ENCODE data around the gene ATRNL1.
"Not testable (repeated sequence)": the region's sequence is repeated elsewhere in the genome, so short reads cannot be mapped to it uniquely, and the experiment has no call there.

The ATRNL1 gene

DNA sequence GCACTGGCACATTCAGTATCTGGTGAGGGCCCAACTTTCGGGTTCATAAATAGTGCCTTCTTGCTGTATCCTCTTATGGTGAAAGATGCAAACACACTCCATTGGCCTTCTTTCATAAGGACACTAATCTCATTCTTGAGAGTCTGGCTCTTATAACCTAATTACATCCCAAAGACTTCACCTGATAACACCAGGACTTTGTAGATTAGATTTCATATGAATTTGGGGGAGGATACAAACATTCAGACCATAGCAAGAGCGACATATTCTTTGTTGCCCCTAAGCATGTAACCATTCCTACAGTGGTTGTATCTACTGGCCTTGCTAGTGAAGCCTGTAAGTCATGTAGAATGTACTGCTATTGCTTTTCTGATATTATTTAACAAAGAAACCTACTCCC is 654.6 kb downstream of the ATRNL1 start:
- no peak for DNase-seq (ENCODE audit: low read depth, low spot score)

DNA sequence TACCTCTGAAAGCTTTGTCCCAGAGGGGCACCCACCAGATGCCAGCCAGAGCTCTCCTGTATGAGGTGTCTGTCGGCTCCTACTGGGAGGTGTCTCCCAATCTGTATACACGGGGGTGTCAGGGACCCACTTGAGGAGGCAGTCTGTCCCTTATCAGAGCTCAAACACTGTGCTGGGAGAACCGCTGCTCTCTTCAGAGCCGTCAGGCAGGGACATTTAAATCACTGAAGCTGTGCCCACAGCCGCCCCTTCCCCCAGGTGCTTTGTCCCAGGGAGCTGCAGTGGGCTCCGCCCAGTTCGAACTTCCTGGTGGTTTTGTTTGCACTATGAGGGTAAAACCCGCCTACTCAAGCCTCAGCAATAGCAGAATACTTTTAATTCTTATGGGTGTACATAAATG is 665.3 kb downstream of the ATRNL1 start:
- not testable (repeated sequence) for DNase-seq (ENCODE audit: low read depth, low spot score)

DNA sequence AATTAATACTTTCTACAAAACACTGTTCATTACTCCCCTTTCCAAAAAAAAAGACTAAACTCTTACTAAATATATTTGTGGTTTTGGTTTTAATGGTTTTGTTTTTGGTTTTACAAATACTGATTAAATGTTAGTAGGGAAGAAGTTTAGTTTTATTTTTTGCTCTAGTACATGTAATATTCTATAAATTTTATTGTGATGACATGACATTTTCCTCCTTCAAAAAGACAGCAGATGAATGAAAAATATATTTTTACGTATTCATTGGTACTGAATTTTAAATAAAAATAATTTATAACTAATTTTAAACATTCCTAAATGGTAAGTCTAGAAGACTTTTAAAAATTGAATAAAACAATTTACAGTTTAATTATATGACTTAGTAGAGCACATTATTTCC is 667.0 kb downstream of the ATRNL1 start:
- no peak for DNase-seq (ENCODE audit: low read depth, low spot score)

DNA sequence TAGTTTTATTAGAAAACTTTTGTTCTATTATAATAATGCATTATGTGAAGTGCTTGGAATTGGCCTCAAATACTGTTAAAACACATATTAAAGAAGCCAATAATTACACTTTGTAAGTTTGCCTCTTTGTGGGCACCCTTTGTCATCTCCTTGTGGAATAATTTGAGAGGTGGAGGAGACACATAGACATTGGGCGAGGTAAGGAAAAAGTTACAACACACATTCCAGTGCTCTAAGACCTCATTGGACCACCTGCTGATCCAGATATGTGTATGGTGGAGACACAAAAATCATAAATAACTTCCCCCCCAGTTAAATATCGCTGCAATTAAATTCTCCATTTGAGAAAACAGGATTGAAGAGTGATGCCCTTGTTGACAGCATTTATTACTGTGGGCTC is 668.0 kb downstream of the ATRNL1 start:
- peak; percentile 6 for DNase-seq (ENCODE audit: low read depth, low spot score)

DNA sequence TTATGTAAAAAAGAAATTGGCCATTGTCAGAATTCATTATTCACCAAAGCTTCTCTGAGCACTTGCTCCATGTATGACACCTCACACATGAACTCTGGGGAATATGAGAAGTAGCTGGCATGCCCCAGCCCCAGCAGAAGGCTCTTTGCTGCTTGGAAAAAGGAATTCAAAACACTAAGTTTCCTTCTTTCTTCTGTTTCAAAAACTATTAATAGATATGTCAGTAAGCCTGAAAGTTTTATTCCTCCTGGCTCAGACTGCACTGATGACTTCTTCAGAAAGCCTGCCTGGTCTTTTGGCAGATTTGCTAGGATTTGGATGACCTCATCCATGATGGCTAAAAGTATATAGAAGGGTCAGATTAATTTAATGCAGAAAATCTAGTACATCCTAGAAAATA is 668.9 kb downstream of the ATRNL1 start:
- DNase-seq (ENCODE audit: low read depth, low spot score): no peak

DNA sequence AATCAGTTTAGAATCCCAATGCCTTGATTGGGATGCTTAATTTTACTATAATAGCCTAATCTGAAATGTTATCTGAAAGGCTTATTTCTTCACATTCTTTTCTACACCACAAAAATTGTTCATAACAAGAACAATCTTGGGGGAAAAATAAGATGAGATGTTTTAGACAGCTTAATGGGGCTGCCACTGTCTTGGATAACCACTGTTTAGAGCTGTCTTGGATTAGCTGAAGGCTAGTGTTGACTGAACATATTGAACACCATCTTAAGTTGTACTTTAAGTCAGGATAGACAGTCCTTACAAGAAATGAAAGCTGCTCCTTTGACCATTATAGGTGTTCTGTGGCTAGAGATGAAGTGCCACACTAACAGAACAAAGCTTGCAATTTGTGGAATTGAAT is 678.6 kb downstream of the ATRNL1 start:
- no peak for DNase-seq (ENCODE audit: low read depth, low spot score)

DNA sequence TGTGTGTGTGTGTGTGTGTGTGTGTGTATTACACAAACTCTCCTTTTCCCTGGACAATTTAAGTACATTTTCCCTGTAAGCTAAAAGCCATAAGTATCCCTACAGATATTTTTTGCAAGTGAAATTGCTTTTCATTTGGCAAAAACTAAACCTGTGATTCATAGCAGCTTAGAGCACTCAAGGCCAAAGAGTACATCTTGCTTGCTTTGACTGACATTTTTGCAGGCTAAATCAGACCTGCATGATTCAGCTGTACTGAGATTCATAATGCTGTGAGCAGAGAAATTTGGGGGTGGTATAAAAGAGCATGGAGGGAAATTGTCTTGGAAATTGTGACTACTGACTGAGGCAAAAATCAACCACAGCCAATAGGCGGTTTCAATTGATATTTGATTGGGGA is 679.4 kb downstream of the ATRNL1 start:
- DNase-seq (ENCODE audit: low read depth, low spot score): peak; percentile 9

DNA sequence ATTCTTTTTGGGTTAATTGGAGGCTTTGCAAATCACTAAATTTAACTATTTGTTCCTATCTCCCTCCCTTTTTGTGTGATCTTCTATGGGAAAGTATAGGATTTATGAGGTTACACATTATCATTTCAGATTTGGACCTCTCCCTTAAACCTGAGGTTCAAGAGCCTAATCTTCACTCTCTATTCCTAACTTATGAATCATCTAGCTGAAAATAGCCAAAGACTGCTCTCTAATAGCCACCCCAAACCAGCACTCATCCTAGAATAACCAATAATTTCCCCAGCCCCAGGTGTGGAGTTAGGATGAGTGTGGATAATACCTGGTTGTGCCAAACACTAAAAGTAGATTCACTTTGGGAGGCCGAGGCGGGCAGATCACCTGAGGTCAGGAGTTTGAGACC is 680.7 kb downstream of the ATRNL1 start:
- DNase-seq (ENCODE audit: low read depth, low spot score): no peak

DNA sequence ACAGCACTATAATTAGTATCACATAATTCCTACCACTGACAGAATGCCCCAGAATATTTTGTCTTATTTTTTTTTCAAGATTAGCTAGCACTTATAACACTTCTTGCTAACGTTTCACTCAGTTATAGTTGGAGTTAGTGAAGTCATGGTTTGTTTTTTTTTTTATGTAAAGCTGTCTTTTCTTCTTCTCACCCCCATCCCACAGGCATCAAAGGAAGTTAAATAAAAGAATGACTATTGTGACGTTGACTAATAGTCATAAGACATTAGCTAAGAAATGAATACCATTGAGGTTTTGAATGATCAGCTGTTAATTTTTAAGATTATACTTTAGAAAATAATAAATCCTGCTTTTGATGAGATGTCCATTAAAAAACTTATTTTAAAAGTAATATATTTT is 681.6 kb downstream of the ATRNL1 start:
- no peak for DNase-seq (ENCODE audit: low read depth, low spot score)

DNA sequence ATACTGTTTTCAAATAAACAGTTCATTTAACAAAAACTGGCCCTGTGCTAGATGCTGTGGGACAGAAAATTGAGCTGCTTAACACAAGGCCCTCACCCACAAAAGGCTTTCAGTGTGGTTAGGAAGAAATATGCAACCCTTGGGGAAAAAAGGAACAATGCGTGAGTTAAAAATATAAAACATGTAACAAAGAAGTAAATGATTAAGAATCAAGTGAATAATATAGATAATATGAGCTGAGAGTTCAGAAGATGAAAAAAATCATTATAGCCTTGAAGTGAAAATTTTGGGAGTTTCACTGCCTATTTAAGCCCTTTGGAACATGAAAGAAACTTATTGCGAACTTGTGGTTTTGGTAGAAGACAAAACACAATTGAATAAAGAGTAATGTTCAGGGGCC is 684.5 kb downstream of the ATRNL1 start:
- no peak for DNase-seq (ENCODE audit: low read depth, low spot score)

DNA sequence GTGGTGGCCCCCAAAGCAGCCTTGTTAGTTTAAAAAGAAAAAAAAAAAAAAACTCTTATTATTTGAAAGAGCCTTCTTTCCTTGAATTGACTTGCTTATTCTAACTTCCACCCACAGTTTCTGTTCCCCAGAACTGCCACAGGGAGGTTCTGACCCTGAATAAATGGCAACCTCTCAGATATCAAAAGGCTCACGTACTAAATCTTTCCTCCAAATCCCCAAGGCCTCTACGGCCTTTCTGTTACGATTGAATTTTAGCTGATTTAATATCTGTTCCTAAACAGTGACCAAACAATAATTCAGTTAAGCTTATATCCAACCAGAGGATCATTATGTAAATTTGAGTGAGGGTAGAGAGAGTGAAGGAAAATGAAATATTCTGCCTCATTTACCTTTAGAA is 697.1 kb downstream of the ATRNL1 start:
- no peak for DNase-seq (ENCODE audit: low read depth, low spot score)

DNA sequence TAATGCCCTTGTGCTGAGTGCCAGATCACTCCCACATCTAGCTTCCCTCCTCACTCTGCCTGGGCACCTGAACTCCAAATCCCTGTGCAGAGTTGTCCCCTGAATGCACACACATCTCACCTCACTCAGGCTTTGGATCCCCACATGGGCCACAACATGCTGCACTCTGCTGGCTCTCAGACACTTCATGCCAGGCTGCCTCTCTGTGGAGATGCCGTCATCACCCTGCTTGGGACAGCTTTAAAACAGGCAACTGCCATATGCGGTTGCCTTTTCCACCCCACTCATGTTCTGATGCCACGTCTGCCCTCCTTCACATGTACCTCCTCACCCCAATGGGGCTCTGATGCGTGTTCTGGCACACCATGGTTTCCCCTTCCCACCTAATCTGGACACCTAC is 702.8 kb downstream of the ATRNL1 start:
- DNase-seq (ENCODE audit: low read depth, low spot score): no peak

DNA sequence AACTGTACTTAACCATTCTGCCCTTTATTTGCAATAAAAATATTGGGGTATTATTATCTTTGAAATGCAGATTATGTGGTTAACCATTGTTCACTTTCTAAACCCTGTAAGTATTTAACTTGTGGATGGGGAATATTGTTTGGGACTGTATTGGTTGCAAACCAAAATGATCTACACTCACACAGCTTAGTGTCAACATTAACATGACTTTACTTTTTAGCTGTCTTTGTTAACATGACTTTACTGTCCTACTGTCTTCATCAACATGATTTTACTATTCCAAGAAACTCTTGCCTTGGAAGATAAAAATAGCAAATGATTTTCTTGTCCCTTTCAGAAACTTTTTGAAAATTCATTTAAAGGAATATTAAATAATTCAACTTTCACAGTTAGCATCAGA is 708.3 kb downstream of the ATRNL1 start:
- DNase-seq (ENCODE audit: low read depth, low spot score): no peak

DNA sequence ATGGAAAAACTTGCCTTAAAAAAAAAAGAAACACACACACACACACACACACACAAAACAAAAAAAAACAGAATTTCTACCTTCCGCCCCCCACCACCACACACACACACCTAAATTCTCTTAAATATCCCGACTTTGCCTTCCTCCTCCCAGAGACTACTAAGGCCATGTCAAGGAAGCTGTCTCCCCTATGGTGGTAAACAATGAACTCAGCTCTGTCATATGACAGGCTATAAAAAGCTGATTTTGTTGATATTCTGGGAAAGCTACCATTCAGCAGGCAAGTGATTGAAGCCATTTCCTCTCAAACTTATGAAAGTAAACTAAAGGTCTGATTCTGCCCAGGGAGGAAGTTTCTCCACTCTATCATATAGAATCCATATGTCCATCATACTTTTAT is 708.8 kb downstream of the ATRNL1 start:
- DNase-seq (ENCODE audit: low read depth, low spot score): no peak

DNA sequence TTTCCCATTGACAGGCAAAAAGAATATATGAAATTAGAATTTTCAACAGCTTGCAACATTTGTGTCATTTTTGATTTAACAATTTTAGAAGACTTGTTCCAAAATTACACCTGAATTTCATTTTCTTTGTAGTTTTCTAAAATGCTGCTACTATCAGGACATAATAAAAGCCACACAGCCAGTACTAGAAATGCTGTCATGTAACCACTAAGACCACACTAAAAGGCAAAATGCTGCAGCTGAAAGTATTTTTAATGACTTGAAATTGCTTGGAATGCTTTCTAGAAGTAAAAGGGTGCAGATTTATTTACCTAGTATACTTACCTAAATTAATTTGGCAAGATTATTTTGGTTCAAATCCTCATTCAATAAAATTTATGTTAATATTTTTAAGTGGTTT is 709.7 kb downstream of the ATRNL1 start:
- DNase-seq (ENCODE audit: low read depth, low spot score): no peak

DNA sequence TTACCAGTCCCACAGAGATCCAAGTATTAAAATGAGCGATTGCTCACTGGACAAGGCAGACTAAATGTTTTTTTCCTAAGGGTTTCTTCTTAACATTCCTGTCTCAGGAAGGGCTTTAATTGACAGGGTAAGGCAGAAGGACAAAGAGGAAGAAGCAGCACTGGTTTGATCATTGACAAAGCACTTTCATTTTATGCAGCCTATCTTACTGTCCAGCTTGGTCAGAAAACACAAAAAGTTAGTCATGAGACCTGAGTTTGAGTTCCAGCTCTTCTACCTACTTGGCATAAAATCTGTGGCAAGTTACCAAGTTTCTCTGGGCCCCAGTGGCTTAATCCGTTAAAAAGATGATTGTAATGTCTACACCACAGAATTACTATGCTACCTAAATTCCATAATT is 721.4 kb downstream of the ATRNL1 start:
- DNase-seq (ENCODE audit: low read depth, low spot score): no peak

DNA sequence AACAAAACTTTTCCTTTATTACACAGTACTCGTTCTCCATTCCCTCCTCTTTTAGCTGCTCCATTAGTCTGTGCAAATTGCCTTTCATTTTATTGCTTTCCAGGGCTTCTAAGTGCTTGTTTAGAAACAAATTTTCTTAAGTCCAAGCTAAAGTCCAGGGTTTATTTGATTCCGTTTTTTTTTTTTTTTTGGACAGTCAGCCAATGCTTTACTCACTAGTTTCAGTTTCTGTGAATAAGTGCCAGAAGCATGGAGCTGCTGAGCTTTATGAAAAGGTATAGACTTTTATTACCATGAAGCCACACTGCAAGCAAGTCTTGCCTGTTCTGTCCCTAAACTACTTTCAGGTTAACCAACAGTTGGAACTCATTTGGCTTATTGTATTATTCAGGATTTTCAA is 724.8 kb downstream of the ATRNL1 start:
- no peak for DNase-seq (ENCODE audit: low read depth, low spot score)

DNA sequence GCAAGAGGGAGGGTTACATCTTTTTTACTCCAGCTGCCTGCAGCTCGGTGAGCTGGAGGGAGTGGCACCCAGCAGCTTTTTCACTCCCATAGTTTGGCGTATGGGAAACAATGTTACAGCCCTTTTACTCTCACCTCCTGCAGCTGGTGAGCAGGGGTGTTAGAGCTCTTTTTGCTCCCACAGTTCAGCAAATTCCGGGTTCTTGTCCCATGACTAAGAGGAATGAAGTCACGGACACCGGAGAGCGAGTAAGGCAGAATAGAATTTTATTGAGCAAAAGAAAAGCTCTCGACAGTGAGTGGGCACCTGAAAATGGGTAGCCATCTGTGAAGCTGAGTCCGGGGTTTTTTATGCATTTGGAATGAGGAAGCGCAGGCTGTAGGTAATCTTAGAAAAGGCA is 733.2 kb downstream of the ATRNL1 start:
- no peak for DNase-seq (ENCODE audit: low read depth, low spot score)

DNA sequence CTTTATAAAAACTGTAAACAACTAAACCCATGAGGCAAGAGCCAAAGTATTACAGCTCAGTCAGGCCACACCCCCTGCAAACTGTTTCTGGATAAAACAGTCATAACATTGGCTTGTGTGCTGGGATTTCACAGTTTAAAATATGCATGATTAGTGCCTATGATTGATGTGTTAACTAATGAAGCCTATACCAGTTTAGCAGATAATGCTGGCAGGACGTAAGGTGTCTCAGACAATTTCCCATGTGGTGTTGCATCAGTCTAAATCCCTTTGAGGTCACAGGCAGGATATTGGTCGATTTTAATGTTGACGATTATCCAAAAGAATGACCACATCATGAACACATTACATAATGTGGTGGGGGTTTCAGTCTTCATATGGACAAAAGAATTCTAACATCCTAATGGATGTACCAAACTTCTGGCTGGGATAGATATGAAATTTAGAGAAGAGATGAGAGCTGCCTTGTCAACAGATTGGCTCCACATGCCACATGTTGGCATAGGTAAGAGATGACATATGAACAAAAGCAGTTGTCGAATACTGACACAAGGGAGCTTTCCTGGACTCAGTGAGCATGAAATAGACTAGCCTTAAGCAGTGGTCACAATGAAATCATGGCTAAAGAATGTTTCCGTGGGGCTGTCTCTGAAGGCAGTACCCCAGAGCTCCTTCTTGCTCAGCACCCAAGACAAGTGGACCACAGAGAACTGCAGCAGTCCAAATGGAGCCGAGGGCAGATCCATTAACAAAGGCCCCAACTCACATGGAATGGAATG is 734.3 kb downstream of the ATRNL1 start:
- DNase-seq (ENCODE audit: low read depth, low spot score): no peak

DNA sequence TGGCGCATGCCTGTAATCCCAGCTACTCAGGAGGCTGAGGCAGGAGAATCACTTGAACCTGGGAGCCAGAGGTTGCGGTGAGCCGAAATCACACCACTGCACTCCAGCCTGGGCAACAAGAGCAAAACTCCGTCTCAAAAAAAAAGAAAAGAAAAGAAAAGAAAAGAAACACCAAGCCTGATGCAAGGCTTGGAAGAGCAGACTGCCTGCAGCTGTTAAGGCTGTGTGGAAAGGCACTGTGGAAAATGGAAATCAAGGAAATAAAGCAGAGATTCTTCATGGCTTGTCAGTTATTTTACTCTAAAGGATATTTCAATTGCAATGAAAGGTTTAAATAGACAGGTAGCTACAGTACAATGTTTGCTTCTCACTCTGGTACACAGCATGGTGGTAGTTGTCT is 735.0 kb downstream of the ATRNL1 start:
- DNase-seq (ENCODE audit: low read depth, low spot score): not testable (repeated sequence)

DNA sequence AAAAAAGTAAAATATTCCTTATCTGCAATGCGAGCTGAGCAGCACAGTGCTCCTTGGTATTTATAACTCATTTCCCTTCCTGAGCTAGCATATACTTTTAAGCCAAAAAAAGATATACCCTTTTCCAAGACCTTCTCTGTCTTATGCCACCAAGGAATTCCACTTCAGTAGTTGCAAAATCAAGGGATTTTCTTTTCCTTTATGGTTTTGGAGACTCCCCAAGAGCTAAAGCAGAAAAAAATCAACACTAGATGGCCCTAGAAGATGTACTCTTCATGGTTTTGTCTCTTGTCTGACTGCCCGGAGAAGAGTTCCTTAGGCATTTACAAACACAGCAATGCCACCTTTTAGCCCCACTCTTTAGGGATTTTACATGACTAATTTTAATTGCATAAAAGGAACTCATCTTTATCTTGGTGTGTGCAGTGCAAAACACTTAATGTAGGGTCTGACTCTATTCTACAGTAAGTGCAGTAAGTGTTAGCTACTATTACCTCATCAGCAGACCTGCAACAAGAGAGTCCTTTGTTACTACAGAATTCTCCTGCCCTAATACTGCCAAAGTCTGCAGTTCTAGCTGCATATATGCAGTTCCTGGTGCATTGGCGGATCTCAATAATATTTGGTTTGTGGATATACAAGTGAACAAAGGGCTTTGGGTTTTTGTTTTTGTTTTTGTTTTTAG is 736.5 kb downstream of the ATRNL1 start:
- no peak for DNase-seq (ENCODE audit: low read depth, low spot score)

DNA sequence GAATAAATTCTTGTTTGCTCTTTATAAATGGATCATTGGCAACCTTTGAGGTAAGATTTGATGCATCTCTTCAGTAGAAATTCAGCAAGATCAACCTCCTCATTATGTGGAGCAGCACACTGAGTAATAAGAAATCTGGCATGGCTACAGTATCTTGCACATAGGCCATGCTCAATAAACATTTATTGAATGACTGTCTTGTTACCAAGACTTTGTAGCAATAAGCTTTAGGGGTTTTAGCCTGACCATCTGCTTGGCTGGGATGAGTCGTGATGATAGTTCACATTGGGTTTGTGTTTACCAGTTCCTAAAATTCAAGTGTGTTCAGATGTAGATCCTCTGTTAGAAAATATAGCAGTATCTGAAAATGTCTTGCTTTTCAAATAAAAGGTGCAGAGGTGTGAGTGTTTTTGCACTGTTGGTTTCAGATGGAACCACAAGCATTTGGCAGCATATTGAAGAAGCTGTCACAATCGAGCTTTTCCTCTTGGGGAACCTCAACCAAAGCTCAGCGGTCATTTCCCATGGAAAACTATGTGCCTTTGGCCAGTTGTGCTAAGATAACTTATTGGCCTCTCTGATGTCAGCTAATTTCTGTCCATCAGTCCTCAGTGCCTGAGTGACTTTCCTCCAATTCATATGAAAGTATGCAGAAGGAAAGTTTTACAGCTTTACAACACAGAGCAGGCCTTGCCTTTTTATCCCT is 737.3 kb downstream of the ATRNL1 start:
- DNase-seq (ENCODE audit: low read depth, low spot score): no peak

DNA sequence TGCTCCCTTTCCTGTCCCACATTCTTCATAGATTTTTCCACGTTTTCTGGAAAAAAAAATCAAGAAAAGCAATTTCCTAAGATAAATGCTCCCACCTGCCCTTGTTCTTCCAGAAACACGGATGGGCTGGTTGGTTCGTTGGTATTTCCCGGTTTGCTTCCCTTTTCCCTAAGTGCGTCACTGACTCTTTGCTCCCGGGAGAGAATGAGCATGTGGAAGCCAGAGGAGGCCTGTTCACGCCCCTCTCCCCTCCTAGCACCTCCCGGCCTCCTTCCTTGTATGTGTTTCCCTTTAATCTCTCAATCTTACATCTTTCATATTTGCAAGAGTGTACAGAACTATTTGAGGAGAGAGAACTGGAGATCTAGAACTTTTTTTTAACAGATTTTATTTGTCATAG is 737.9 kb downstream of the ATRNL1 start:
- DNase-seq (ENCODE audit: low read depth, low spot score): no peak
